ENCODE data around the gene MKNK1.

Gene MKNK1

GRCh38 chr1:46580140-46580903 is 23.7 kb downstream of the MKNK1 start:
- CTCF ChIA-PET: interaction anchor here (1.9 kb wide), 1 partner anchor 35 kb away, joined by 6 read pairs; no protein-coding TSS in a partner anchor
- no peak overlapping the region for H3K4me3 ChIP-seq (ENCODE audit: low read depth, low read length)
- no peak for DNase-seq (ENCODE audit: low read depth, low spot score)
- no peak for TF ChIP-seq CTCF (IDR thresholded peaks at IDR 0.05; ENCODE audit: insufficient read depth, low read length, missing control alignments)
- POLR2A ChIA-PET: no interaction called here

- no peak overlapping the region for H3K4me3 ChIP-seq (ENCODE audit: low read depth, low read length)
- CTCF ChIA-PET: no interaction called here
- TF ChIP-seq CTCF (IDR thresholded peaks at IDR 0.05; ENCODE audit: insufficient read depth, low read length, missing control alignments): no peak
- no peak for DNase-seq (ENCODE audit: low read depth, low spot score)
- POLR2A ChIA-PET: no interaction called here
Observed at GRCh38 chr1:46577671-46578070, 26.4 kb downstream of the MKNK1 start.

GRCh38 chr1:46576596-46576995 is 27.5 kb downstream of the MKNK1 start:
- CTCF ChIA-PET: no interaction called here
- no peak overlapping the region for H3K4me3 ChIP-seq (ENCODE audit: low read depth, low read length)
- POLR2A ChIA-PET: no interaction called here
- no peak for TF ChIP-seq CTCF (IDR thresholded peaks at IDR 0.05; ENCODE audit: insufficient read depth, low read length, missing control alignments)
- no peak for DNase-seq (ENCODE audit: low read depth, low spot score)

GRCh38 chr1:46575778-46576177 is 28.3 kb downstream of the MKNK1 start:
- no peak overlapping the region for H3K4me3 ChIP-seq (ENCODE audit: low read depth, low read length)
- POLR2A ChIA-PET: no interaction called here
- no peak for TF ChIP-seq CTCF (IDR thresholded peaks at IDR 0.05; ENCODE audit: insufficient read depth, low read length, missing control alignments)
- CTCF ChIA-PET: interaction anchor here (1.8 kb wide), 1 partner anchor 128 kb away, joined by 7 read pairs; no protein-coding TSS in a partner anchor
- DNase-seq (ENCODE audit: low read depth, low spot score): no peak

- DNase-seq (ENCODE audit: low read depth, low spot score): no peak
- TF ChIP-seq CTCF (IDR thresholded peaks at IDR 0.05; ENCODE audit: insufficient read depth, low read length, missing control alignments): no peak
- no peak overlapping the region for H3K4me3 ChIP-seq (ENCODE audit: low read depth, low read length)
- ChIA-PET POLR2A (no interaction called here), CTCF (interaction anchor here (1.8 kb wide), 1 partner anchor 128 kb away, joined by 7 read pairs; no protein-coding TSS in a partner anchor)
Observed at GRCh38 chr1:46575300-46575699, 28.8 kb downstream of the MKNK1 start.

GRCh38 chr1:46571691-46572225 is 32.3 kb downstream of the MKNK1 start:
- no peak for DNase-seq (ENCODE audit: low read depth, low spot score)
- H3K4me3 ChIP-seq (ENCODE audit: low read depth, low read length): no peak overlapping the region
- TF ChIP-seq CTCF (IDR thresholded peaks at IDR 0.05; ENCODE audit: insufficient read depth, low read length, missing control alignments): no peak
- CTCF ChIA-PET: interaction anchor here (1.0 to 1.7 kb wide), 4 partner anchors 13 to 153 kb away, joined by 3 to 4 read pairs (median 3); no protein-coding TSS in a partner anchor
- POLR2A ChIA-PET: no interaction called here
